ENCODE results near the gene CLDN18.

DNA sequence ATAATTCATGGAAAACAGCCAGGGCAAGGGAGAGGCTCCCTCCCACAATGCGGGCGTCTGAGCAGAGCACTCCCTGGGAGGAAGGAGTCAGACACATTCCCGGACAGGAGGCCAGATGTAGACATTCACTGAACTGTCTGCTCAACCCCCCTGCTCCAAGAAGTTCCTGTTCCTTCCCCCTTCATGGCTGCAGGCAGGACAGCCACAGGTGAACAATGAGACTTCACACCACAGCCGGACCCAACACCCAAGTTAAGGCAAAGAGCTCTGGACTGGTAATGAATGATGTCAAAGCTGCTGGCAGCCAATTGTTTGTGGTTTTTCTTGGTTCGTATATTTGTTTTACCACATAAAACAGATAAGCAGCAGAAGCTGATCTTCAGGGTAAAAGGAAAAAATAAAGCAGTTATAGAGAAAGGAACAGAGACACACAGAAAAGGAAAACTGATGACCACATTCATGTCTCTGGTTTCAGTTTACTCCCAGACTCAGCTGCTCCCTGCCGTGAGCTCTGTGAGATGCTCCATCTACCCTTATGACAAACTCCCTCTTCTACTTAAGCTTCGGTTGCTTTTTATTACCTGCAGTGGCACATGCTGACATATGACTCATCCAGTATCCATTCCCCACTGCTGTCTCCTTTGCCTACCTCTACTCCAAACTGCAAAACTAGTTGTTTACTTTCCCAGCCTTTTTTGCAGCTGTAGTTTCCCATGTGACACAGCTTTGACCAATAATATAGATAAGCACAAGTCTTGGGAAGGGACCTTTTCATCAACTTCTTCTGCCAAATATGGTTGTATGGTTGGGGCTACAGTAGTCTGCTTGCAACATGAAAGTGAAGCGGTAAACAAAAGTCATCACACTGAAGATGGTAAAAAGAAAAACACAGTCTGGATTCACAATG lies 72.4 kb downstream of the CLDN18 start:
- TF ChIP-seq, protein P1, sequence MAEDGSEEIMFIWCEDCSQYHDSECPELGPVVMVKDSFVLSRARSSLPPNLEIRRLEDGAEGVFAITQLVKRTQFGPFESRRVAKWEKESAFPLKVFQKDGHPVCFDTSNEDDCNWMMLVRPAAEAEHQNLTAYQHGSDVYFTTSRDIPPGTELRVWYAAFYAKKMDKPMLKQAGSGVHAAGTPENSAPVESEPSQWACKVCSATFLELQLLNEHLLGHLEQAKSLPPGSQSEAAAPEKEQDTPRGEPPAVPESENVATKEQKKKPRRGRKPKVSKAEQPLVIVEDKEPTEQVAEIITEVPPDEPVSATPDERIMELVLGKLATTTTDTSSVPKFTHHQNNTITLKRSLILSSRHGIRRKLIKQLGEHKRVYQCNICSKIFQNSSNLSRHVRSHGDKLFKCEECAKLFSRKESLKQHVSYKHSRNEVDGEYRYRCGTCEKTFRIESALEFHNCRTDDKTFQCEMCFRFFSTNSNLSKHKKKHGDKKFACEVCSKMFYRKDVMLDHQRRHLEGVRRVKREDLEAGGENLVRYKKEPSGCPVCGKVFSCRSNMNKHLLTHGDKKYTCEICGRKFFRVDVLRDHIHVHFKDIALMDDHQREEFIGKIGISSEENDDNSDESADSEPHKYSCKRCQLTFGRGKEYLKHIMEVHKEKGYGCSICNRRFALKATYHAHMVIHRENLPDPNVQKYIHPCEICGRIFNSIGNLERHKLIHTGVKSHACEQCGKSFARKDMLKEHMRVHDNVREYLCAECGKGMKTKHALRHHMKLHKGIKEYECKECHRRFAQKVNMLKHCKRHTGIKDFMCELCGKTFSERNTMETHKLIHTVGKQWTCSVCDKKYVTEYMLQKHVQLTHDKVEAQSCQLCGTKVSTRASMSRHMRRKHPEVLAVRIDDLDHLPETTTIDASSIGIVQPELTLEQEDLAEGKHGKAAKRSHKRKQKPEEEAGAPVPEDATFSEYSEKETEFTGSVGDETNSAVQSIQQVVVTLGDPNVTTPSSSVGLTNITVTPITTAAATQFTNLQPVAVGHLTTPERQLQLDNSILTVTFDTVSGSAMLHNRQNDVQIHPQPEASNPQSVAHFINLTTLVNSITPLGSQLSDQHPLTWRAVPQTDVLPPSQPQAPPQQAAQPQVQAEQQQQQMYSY (CRISPR knock-in tag; IDR thresholded peaks at IDR 0.05), result no peak
- TF ChIP-seq, protein P2, sequence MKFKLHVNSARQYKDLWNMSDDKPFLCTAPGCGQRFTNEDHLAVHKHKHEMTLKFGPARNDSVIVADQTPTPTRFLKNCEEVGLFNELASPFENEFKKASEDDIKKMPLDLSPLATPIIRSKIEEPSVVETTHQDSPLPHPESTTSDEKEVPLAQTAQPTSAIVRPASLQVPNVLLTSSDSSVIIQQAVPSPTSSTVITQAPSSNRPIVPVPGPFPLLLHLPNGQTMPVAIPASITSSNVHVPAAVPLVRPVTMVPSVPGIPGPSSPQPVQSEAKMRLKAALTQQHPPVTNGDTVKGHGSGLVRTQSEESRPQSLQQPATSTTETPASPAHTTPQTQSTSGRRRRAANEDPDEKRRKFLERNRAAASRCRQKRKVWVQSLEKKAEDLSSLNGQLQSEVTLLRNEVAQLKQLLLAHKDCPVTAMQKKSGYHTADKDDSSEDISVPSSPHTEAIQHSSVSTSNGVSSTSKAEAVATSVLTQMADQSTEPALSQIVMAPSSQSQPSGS (CRISPR knock-in tag; IDR thresholded peaks at IDR 0.05; ENCODE audit: borderline replicate concordance, low read depth), result no peak
- TF ChIP-seq, protein P3, sequence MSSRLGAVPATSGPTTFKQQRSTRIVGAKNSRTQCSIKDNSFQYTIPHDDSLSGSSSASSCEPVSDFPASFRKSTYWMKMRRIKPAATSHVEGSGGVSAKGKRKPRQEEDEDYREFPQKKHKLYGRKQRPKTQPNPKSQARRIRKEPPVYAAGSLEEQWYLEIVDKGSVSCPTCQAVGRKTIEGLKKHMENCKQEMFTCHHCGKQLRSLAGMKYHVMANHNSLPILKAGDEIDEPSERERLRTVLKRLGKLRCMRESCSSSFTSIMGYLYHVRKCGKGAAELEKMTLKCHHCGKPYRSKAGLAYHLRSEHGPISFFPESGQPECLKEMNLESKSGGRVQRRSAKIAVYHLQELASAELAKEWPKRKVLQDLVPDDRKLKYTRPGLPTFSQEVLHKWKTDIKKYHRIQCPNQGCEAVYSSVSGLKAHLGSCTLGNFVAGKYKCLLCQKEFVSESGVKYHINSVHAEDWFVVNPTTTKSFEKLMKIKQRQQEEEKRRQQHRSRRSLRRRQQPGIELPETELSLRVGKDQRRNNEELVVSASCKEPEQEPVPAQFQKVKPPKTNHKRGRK (CRISPR knock-in tag; IDR thresholded peaks at IDR 0.05; ENCODE audit: borderline replicate concordance), result no peak
- TF ChIP-seq, protein P4, sequence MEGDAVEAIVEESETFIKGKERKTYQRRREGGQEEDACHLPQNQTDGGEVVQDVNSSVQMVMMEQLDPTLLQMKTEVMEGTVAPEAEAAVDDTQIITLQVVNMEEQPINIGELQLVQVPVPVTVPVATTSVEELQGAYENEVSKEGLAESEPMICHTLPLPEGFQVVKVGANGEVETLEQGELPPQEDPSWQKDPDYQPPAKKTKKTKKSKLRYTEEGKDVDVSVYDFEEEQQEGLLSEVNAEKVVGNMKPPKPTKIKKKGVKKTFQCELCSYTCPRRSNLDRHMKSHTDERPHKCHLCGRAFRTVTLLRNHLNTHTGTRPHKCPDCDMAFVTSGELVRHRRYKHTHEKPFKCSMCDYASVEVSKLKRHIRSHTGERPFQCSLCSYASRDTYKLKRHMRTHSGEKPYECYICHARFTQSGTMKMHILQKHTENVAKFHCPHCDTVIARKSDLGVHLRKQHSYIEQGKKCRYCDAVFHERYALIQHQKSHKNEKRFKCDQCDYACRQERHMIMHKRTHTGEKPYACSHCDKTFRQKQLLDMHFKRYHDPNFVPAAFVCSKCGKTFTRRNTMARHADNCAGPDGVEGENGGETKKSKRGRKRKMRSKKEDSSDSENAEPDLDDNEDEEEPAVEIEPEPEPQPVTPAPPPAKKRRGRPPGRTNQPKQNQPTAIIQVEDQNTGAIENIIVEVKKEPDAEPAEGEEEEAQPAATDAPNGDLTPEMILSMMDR (IDR thresholded peaks at IDR 0.05), result no peak
- TF ChIP-seq NFYB (CRISPR knock-in tag; conservative IDR thresholded peaks at IDR 0.05; ENCODE audit: low read depth), result no peak
